Right ventricle myocardium superior (tissue), 1 donor: ENCODE measurements around the gene NUDT5. TPM values are rescaled to one million over a fixed set of nuclear protein-coding genes. Genes with fewer than 3 reads are reported as not detected.
"Not testable (repeated sequence)": the region's sequence is repeated elsewhere in the genome, so short reads cannot be mapped to it uniquely, and the experiment has no call there.

Source experiments
- ATAC-seq: fragments of 200-7000 bp; cut with Tn5 transposase; one replicate; pipeline ENCODE4 v1.9.1; 2020; ENCODE audit warnings: mild to moderate bottlenecking; ENCODE audit not compliant: poor library complexity
- DNase-seq: peaks from one replicate; pipeline ENCODE4 v3.0.0-alpha.2; 2020
- intact Hi-C: fragments of 100-400 bp; cut with DNase I; formaldehyde crosslinking; loops from one replicate; pipeline ENCODE4 v1.11.2; 2022
- total RNA-seq: library from RNA; stranded (reverse); fragmentation: NEBNext Ultra II Directional; extraction: Animal tissue kit (Norgen Biotek cat#: 25700); gene quantifications from one replicate; pipeline ENCODE4 v1.2.1, GENCODE V29; 2021
- donor health status: DM: no; HTN: yes; CAD: no; lungs with severe emphysema.

NUDT5 gene
- total RNA-seq, 1 donor from 2014 or later: 10.0 TPM

DNA sequence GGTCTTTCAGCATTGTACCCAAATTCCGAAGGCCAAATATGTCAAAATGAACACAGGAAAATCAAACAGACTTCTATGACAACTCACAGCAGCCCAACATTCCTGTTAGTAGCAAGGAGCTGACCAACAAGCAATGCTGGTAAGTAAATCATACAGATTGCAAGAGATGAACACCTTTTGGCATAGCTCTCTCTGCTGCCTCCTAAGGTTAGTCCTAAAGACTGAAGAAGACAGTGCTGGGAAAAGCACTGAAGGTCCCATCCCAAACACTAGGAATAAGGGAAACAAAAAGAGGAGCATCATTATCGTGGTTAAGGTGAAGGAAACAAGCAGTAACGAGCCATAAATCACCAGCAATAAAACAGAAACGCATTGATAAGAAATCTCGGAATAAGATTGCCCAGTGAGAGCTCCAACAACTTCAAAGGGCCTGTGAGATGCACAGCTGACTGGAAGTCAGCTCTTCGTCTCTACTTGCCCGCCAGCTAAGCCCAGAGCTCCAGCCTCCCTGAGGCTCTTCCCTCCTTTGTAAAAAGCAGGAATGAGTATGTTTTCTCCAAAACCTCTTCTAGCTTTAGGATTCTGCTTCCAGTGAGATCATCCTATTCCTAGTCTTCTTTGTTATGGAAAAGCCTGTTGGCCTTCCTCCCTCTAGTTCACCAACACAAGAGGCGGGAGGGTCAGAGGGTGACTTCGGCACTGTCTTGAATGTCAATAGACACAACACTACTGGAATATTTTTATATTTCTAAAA, 15.3 kb downstream of the NUDT5 start:
- DNase-seq (no peak), ATAC-seq (no peak)
- intact Hi-C loops: no loop called here

DNA sequence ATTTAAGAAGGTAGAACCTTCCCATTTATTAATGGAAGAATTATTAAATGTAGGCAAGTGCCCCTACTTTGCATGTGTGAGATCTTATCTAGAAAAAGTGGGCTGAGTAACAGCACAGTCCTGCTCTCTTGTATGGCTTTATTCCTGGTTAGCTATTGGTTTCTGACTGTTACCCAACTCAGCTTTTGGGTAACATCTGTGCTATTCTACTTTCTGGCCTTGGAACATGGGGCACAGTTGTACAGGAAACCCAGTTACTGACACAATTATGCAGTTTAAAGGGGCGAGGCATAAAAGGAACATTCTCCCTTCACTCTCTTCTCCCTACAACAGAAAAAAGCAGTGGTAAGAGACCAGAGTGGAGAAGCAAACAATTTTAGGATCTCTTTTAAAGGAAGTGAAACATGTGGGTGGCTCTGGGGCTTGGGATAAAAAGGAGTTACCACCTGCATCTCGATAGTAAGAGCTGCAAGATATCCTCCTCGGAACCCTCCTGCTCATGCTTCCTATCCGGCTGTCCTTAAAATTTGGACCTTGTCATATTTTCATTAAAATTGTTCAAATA, 16.0 kb downstream of the NUDT5 start:
- ATAC-seq (no peak), DNase-seq (no peak)
- intact Hi-C loops: no loop called here

DNA sequence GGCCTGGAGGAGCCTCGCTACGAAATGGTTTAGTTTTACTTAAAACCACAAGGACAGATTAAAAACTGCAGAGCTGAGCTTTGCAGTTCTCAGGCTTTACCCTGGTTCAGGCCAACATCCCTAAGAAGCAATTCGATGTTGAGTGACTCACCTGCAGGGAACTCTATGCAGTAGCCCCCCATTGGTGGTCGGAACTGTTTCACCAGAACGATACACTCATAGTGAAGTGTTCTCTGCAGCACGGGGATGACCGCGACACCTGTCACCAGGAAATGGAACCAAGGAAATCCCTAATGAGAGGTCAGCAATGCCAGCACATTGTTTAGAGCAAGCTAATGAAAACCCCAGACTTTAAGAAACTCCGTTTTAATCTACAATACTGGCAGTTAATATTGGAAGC, 18.0 kb downstream of the NUDT5 start:
- intact Hi-C loops: no loop called here
- ATAC-seq (no peak), DNase-seq (no peak)

DNA sequence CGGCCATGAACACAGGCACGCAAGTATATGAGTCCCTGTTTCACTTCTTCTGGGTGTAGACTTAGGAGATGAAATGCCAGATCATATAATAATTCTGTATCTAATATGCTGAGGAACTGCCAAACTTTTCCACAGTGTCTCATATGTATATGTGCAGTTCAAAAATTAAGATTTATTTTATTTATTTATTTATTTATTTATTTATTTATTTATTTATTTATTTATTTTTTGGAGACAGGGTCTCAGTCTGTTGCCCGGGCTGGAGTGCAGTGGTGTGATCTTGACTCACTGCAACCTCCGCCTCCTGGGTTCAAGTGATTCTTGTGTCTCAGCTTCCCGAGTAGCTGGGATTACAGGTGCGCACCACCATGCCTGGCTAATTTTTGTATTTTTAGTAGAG, 24.2 kb downstream of the NUDT5 start:
- ATAC-seq, intact Hi-C loops, DNase-seq: not testable (repeated sequence)

DNA sequence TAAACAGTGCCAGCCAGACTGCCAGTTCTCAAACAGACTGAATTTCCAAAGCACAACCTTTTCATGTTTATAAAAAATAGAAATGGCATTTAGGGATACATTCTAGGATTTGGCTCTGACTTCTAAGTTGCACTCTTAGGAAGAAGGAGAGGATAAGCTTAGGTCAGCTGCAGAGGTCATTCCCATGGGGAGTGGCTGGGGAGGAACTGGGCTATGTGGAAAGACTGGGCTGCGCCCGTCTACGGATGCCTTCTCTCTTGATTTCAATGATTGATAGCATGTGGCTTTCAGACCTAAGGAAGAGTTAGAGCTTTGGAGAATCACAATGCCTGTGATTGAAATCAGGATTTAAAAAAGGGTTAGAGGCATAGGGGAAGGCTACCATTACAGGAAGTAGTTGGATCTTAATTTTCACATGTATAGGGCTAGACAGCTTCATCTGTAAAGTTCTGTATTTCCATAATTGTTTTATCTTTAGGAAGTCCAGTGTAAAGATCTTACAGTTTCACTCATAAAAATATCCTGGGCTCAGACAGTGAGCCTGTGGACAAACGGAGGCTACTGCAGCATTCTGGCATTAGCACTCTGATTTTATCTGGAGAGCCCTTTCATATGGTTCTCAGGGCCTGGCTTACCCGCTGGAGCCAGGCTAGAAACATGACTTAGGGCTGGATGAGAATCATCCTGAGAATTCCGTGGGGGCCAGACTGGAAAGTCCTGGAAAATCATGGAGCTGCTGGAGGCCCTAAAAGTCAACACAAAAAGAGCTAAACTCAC, 29.5 kb downstream of the NUDT5 start:
- no peak for DNase-seq
- intact Hi-C loops: no loop called here
- ATAC-seq: no peak

DNA sequence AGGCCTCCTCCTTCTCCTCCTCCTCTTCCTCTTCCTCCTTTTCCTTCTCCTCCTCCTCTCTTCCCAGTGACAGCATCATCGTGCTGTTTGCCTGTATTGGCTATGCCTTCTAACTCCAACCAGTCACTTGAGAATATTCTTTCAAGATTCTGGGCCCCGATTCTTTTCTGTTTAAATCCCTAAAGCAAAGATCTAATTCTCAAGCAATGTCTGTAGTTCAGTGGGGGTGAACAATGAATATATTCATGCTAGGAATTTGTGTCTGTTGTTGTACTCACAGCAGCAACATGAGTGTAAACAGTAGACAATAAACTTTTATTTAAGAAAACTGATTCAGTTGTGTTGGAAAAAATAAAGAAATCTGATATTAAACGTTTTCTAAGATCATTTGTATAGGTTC, 30.7 kb downstream of the NUDT5 start:
- intact Hi-C loops: no loop called here
- DNase-seq (no peak), ATAC-seq (no peak)

DNA sequence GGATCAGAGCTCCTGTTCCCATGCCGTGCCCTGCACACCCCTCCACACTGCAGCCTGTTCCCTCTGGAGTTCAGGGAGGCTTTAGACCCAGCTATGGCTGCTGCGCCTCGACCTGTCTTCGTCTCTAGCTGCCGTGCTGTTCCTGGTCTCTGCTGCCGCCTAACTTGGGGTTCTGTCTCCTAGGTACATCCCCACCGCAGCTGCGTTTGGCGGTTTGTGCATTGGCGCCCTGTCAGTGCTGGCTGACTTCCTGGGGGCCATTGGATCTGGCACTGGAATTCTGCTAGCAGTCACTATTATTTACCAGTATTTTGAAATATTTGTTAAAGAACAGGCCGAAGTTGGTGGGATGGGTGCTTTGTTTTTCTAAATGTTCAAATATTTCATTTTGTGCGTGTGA, 31.6 kb downstream of the NUDT5 start:
- intact Hi-C loops: no loop called here
- DNase-seq (no peak), ATAC-seq (no peak)

DNA sequence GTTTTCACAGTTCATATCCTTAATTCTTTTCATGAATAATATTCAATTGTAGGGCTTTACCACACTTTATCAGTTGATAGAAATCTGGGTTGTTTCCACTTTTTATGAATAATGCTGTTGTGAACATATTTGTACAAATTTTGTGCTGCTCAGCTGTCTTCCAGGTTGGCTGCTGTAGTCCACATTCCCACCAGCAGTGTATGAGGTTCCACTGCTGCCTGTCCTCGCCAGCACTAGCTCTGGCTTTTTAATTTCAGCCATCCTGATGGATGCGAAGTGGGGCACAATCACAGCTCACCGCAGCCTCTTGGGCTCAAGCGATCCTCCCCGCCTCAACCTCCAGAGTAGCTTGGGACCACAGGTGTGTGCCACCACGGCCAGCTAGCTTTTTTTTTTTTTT, 32.8 kb downstream of the NUDT5 start:
- intact Hi-C loops: no loop called here
- no peak for ATAC-seq
- no peak for DNase-seq

DNA sequence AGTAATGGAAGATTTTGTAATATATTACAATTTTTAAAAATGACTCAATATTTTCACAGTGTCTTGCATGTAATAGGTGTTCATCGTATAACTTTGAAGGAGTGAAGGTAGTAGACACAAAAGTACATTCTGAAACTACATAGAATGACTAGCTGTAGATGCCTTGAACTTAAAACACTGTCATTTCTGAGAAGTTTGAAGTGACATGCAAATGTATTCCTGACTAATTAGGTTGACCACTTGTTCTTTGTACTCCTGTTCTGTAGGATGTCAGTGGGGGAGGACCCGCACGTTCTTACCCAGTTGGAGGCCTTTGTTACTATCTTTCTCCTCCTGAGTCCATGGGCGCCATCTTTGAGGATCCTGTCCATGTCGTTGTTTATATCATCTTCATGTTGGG, 35.0 kb downstream of the NUDT5 start:
- ATAC-seq (no peak), DNase-seq (no peak)
- intact Hi-C loops: no loop called here

DNA sequence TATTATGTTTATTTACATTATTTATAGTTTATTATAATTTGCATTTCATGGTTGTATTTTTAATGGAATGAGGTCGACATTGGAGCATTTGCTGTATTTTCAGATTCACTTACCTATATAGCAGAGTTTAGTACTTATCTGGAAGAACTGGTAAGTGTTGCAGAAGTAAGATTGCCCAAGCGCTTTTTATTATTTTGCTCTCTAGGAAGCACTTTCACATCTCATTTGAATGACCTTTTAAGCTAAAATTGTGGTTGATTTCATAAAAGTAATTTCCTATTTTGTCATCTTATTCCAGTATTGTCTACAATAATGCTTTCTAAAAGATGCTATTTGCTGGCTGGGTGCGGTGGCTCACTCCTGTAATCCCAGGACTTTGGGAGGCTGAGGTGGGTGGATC, 37.6 kb downstream of the NUDT5 start:
- no peak for DNase-seq
- no peak for ATAC-seq
- intact Hi-C loops: no loop called here

DNA sequence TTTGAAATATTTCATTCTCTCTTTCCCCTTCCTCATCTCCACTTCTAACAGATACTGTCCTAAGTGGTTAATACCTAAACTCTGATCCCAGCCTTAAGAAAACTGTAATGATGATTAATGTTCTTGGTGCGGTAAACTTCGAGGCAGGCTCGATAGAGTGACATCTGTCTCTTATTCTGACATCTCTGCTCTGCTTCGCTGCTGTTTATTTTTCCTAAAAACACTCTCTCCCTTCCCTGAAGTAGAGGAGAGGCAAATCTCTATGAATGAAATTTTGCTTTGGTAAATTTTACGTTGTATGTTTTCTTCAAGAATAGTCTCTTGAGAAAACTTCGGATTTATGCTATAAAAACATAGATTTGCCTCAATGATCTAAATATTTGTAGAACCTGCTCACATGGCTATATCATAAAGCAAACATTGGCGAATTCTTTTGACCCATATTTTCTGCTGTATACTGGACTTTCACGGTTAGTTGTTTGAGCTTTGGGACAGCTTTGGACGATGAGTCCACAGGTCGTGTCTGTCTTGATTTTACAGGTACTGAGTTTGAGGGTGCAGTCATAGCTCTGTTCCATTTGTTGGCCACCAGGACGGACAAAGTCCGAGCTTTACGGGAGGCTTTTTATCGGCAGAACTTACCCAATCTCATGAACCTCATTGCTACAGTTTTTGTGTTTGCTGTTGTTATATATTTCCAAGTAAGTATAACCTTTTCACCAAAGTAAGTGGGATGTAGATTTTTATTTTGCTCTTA, 39.1 kb downstream of the NUDT5 start:
- ATAC-seq: no peak
- intact Hi-C loops: no loop called here
- DNase-seq: no peak

DNA sequence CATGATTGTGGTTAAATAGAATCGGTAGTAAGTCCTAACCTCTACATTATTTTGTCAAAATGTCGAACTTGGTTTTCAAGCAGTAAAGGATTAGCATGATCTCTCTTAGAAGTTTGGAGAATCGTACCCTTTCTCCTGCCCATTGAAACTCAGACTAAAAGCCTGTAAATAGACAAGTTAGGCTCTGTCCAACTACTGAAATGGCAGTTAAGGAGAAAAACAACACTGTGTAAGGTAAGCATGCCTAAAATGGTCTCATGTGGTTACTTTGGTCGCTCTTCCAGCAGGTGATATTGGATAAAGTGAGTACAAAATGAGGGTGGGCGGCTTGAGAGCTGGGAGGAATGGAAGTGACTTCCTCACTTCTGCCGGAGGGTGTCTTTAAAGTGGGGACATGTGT, 41.2 kb downstream of the NUDT5 start:
- no peak for ATAC-seq
- intact Hi-C loops: no loop called here
- no peak for DNase-seq

DNA sequence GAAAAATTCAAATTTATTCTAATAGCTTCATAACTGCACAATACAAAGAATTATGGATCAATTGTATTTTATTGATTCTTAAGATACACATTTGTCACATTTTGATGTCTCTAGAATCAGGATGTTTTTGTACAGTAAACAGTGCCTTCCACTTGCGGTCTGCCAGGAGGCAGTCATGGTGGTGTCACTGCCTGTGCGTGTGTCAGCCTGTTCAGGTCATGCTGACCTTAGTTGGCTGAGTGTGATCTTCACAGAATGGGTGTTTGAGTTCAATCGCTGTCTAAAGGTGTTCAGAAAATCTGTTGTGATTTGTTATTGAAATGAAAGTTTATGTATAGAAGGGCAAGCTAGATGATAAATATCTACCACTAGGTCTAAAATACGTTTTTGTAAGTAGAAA, 45.5 kb downstream of the NUDT5 start:
- intact Hi-C loops: no loop called here
- ATAC-seq (no peak), DNase-seq (no peak)

DNA sequence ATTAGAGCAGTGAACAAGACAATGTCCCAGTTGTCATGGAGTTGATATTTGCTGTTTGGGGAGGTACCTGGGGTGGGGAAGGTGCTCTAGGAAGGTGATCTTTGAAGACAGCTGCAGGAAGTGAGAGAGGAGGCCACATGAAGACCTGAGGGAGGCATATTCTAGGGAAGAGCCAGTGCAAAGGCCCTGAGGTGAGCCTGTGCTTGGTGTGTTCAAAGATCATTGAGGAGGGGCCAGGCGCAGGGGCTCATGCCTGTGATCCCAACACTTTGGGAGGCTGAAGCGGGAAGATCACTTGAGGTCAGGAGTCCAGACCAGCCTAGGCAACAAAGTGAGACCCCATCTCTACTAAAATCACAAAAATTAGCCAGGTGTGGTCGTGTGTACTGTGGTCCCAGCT, 51.2 kb downstream of the NUDT5 start:
- intact Hi-C loops: no loop called here
- no peak for ATAC-seq
- DNase-seq: no peak

DNA sequence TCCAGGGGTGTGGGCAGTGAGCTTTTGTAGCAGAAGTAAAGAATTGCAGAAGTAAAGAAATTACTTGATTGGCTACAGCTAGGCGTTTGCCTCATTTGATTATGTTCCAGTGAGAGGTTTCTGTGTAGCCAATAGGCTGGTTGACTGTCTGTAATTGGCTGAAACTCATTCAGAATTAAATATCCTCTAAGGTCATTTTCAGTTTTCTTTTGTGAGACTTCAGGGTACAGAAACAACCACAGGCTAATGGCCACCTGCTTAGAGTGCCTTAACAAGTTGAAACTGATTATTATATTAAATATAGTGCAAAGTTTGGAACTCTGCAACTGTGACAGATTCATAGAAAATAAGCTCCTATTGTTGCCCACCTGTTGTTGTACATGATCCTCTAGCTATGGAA, 55.7 kb downstream of the NUDT5 start:
- intact Hi-C loops: no loop called here
- DNase-seq (no peak), ATAC-seq (no peak)

DNA sequence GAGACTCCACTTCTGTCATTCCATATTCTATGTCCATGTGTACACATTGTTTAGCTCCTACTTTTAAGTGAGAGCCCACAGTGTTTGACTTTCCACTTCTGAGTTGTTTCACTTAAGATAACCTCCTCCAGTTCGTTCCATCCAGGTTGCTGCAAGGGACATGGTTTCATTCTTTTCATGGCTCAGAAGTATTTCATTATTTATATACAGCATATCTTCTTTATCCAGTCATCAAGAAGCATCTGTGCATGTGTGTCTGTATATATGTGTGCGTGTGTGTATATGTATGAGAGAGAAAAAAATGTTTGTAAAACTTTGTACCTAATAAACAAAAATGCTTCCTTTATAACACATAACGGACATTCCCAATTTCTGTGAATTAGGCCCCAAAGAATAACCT, 60.1 kb downstream of the NUDT5 start:
- intact Hi-C loops: no loop called here
- no peak for ATAC-seq

DNA sequence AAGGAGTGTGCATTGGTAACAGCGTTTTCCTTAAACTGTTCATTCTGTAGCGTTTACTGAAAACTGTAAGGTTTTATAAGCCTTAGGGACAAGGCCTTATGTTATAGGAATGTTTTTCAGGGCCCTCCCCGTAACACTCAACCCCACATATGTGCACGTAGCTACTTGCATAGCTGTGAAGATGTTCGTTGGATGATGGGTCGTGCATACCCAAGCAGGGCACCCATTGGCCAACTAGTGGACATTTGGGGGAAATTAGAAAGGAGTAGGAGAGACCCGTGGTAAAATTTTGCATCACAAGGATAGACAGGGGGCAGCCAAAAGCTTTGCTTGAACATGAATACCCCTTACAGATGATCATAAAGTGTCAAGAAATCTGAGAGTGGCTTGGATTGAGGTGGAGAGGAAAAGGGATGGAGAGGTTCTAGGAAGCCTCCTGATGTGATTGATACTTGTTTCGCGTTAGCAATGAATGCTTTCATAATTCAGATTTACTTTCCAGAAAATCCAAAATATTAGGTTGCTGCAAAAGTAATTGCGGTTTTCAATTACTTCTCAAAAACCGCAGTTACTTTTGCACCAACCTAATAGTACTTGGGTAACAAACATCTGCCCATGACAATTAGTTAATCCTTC, 65.3 kb downstream of the NUDT5 start:
- intact Hi-C loops: no loop called here
- DNase-seq (no peak), ATAC-seq (peak; percentile 35)

More for the DNA sequence above, 60.1 kb downstream of the NUDT5 start:
- no peak for DNase-seq

DNA sequence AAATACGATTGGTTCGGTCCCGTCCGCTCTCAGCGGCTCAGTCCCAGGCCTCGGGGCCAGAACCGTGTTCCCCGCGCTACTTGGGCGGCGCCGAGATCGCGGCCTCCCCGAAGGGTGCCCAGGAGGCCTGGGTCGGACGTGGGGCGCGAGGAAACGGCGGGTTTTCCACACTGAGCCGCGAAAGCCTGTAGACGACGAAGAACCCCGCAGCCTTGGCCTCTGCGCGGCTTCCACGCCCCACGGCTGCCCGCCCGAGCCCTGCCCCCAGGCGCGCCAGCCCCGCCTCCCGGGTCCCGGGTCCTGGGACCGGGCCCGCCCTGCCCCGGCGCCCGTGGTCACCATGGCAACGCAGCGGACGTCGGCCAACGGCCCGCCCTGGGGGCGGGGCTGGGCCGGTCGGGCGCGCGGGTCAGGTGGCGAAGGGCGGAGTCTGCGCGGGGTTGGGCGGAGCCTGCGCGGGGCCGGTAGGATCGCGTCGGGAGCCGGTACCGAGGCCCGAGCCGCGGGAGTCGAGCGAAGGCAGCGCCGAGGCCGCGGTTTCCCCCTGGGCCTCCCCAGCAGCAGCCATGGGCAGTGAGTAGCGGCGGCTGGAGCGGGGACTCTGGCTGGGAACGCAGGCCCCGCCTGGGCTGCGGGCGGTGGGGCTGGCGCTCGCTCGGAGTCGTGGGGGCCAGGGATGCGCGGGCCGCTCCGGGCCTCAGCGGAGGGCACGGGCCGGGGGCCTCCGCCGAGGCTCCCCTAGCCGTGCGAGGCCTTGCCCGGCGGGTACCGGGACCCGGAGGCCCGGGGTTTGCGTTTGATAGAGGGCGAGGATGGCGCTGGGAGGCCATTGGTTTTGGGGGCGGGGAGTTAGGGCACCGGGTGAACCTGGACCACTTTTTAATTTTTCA, 66.2 kb downstream of the NUDT5 start, which contains the start of gene SEC61A2:
Gene SEC61A2 (plus strand): TSS at position 456 of the 890 bp plus-strand sequence. CDS start 111 bp downstream, at position 567.
- intact Hi-C loops: no loop called here
- DNase-seq: peak; percentile 97

More for the DNA sequence above, 66.2 kb downstream of the NUDT5 start, which contains the start of gene SEC61A2:
- ATAC-seq: peak; percentile 99
